CD4-positive, alpha-beta T cell treated with Interleukin-15 for 1 hour (primary cell): ENCODE measurements around the gene CISD3.

Experiments used
- DNase-seq: peaks from one replicate; pipeline ENCODE4 v3.0.0-alpha.2; 2020

The CISD3 gene

DNA sequence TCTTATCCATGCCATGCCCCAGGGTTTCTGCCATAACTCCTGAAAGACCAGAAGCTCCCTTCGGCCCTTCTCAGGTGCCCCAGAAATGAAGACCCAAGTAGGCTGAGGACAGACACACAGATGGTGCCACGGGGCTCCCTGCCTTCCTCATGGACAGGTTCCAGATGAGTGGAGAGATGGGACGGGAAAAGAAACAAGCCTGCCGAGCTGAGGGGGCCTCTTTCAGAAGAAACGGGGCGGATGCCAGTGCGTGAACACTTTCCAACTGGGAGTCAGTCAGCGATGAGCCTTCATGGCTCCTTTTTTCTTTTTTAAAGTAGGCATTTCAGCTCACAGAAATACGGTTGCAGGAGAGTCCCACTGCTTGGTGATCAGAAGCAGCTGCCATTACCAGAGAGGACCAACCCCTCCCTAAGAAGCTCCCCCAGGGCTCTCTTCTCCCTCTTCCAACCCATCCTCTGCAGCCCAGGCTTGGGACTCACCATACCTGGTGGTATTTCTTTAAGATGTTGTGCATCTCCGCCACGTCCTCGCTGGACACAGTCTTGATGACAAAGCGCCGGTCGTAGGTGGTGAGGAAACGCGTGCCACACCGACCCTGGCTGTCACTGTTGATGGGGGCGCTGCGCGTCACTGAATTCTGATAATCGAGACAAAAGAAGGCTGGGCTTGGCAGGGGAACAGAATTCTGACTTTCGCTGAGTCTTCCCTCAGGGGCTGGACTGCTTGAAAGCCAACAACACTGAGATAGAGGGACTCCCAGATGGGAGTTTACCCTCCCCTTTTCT is 50.0 kb downstream of the CISD3 start:
- DNase-seq, result no peak

- DNase-seq, result no peak
Observed at GRCh38 chr17:38783227-38783626, 53.1 kb downstream of the CISD3 start.
